ENCODE data around the gene GLO1. TPM values are rescaled to one million over a fixed set of nuclear protein-coding genes. Genes with fewer than 3 reads are reported as not detected.

Gene GLO1
- 249 TPM for polyA plus RNA-seq (2013, experiment 1 of 2)
- 251 TPM for polyA plus RNA-seq (2013, experiment 2 of 2)

- peak within 1 kb of the TSS; percentile 74 for H3K4me2 ChIP-seq (ENCODE audit: insufficient read depth, low read length, poor library complexity, severe bottlenecking)
- DNase-seq (ENCODE audit: low spot score): peak; percentile 94
- H3K9me3 ChIP-seq (replicated peaks in 1 of 2; ENCODE audit: control insufficient read depth in 2 of 2, insufficient read depth in 1 of 2, low read depth in 1 of 2, low read length in 2 of 2): peaks cover 8 to 31% of the 10 kb centered on the region in 2 donors
- no peak within 1 kb of the TSS for H2BK12ac ChIP-seq (ENCODE audit: low read length)
- H3K9ac ChIP-seq (ENCODE audit: low read depth, low read length, poor library complexity): peak within 1 kb of the TSS; percentile 84
- H3K27ac ChIP-seq (replicated peaks; ENCODE audit: low read length): peak within 1 kb of the TSS; percentile 54
- peak within 1 kb of the TSS; percentile 27 for H3K14ac ChIP-seq (ENCODE audit: low read length)
- no peaks in the 10 kb centered on the region for H3K27me3 ChIP-seq (ENCODE audit: control insufficient read depth in 3 of 3, insufficient read depth in 3 of 3, low read depth in 1 of 3, low read length in 3 of 3)
- H3K36me3 ChIP-seq (replicated peaks in 1 of 2; ENCODE audit: control insufficient read depth in 2 of 2, insufficient read depth in 2 of 2, low read length in 2 of 2): peaks cover 5 to 31% of the 10 kb centered on the region in 2 donors
- peaks cover 3% of the 10 kb centered on the region for H3K79me1 ChIP-seq (ENCODE audit: low read depth, low read length)
- H2BK120ac ChIP-seq (ENCODE audit: low read depth, low read length): no peak within 1 kb of the TSS
- H3K18ac ChIP-seq (ENCODE audit: low read length): peak within 1 kb of the TSS; percentile 86
- peaks cover 0 to 2% of the 10 kb centered on the region in 2 donors for H3K4me1 ChIP-seq (ENCODE audit: control insufficient read depth in 2 of 2, insufficient read depth in 1 of 2, low read depth in 1 of 2, low read length in 2 of 2)
- WGBS, 2 donors (ENCODE audit: extremely low coverage in 2 of 2, insufficient read length in 2 of 2, insufficient replicate concordance in 1 of 2): no CpG with 5 or more reads among the region's 53 CpGs
- H2AFZ ChIP-seq (ENCODE audit: low read length): peak within 1 kb of the TSS; percentile 92
- peak within 1 kb of the TSS; percentile 44 for H2AK5ac ChIP-seq (ENCODE audit: low read depth, low read length)
- H4K8ac ChIP-seq (ENCODE audit: low read depth, low read length): no peak within 1 kb of the TSS
- H3K4me3 ChIP-seq (ENCODE audit: low read length in 2 of 2): peak within 1 kb of the TSS; percentile 80 to 94
- no peak within 1 kb of the TSS for H4K91ac ChIP-seq (ENCODE audit: low read depth, low read length, poor library complexity)
- peak within 1 kb of the TSS; percentile 79 for H3K4ac ChIP-seq (ENCODE audit: low read length)
- H3K23ac ChIP-seq (ENCODE audit: low read depth, low read length, poor library complexity): peak within 1 kb of the TSS; percentile 99
- H2BK15ac ChIP-seq (ENCODE audit: low read length): no peak within 1 kb of the TSS
- H2BK5ac ChIP-seq (ENCODE audit: low read length): no peak within 1 kb of the TSS
These were observed at the start of gene GLO1 for GRCh38 chr6:38702558-38703397. Gene GLO1 (minus strand): TSS chr6:38703145. CDS start chr6:38703054, 91 bp downstream.

- Histone ChIP-seq H3K9ac (ENCODE audit: low read depth, low read length, poor library complexity) (no peak overlapping the region), H2AFZ (ENCODE audit: low read length) (no peak overlapping the region), H2BK120ac (ENCODE audit: low read depth, low read length) (no peak overlapping the region), H2BK15ac (ENCODE audit: low read length) (no peak overlapping the region), H2AK5ac (ENCODE audit: low read depth, low read length) (no peak overlapping the region), H2BK12ac (ENCODE audit: low read length) (no peak overlapping the region), H3K27me3 (ENCODE audit: control insufficient read depth in 3 of 3, insufficient read depth in 3 of 3, low read depth in 1 of 3, low read length in 3 of 3) (peaks cover 0 to 2% (median 0%) of the 10 kb centered on the region in 3 experiments), H4K8ac (ENCODE audit: low read depth, low read length) (no peak overlapping the region), H3K4me3 (ENCODE audit: low read length in 2 of 2) (no peak overlapping the region), H3K4me2 (ENCODE audit: insufficient read depth, low read length, poor library complexity, severe bottlenecking) (no peak overlapping the region), H3K4ac (ENCODE audit: low read length) (no peak overlapping the region), H3K14ac (ENCODE audit: low read length) (no peak overlapping the region), H3K79me1 (ENCODE audit: low read depth, low read length) (no peaks in the 10 kb centered on the region), H3K9me3 (replicated peaks in 1 of 2; ENCODE audit: control insufficient read depth in 2 of 2, insufficient read depth in 1 of 2, low read depth in 1 of 2, low read length in 2 of 2) (no peaks in the 10 kb centered on the region), H3K4me1 (ENCODE audit: control insufficient read depth in 2 of 2, insufficient read depth in 1 of 2, low read depth in 1 of 2, low read length in 2 of 2) (no peaks in the 10 kb centered on the region), H2BK5ac (ENCODE audit: low read length) (no peak overlapping the region), H3K23ac (ENCODE audit: low read depth, low read length, poor library complexity) (no peak overlapping the region), H3K18ac (ENCODE audit: low read length) (no peak overlapping the region), H3K36me3 (replicated peaks in 1 of 2; ENCODE audit: control insufficient read depth in 2 of 2, insufficient read depth in 2 of 2, low read length in 2 of 2) (no peaks in the 10 kb centered on the region), H3K27ac (replicated peaks; ENCODE audit: low read length) (no peak overlapping the region), H4K91ac (ENCODE audit: low read depth, low read length, poor library complexity) (no peak overlapping the region)
- no CpG with 5 or more reads among the region's 1 CpG for WGBS, 2 donors (ENCODE audit: extremely low coverage in 2 of 2, insufficient read length in 2 of 2, insufficient replicate concordance in 1 of 2)
- no peak for DNase-seq (ENCODE audit: low spot score)
These were observed 48.1 kb upstream of the GLO1 start for GRCh38 chr6:38750968-38751615.

- no peaks in the 10 kb centered on the region for H3K4me1 ChIP-seq (ENCODE audit: control insufficient read depth in 2 of 2, insufficient read depth in 1 of 2, low read depth in 1 of 2, low read length in 2 of 2)
- WGBS, 2 donors (ENCODE audit: extremely low coverage in 2 of 2, insufficient read length in 2 of 2, insufficient replicate concordance in 1 of 2): no CpG with 5 or more reads among the region's 1 CpG
- no peak overlapping the region for H3K27ac ChIP-seq (replicated peaks; ENCODE audit: low read length)
- H3K14ac ChIP-seq (ENCODE audit: low read length): no peak overlapping the region
- H3K9me3 ChIP-seq (replicated peaks in 1 of 2; ENCODE audit: control insufficient read depth in 2 of 2, insufficient read depth in 1 of 2, low read depth in 1 of 2, low read length in 2 of 2): no peaks in the 10 kb centered on the region
- no peak overlapping the region for H4K8ac ChIP-seq (ENCODE audit: low read depth, low read length)
- H3K27me3 ChIP-seq (ENCODE audit: control insufficient read depth in 3 of 3, insufficient read depth in 3 of 3, low read depth in 1 of 3, low read length in 3 of 3): peaks cover 0 to 7% (median 0%) of the 10 kb centered on the region in 3 experiments
- no peaks in the 10 kb centered on the region for H3K36me3 ChIP-seq (replicated peaks in 1 of 2; ENCODE audit: control insufficient read depth in 2 of 2, insufficient read depth in 2 of 2, low read length in 2 of 2)
- no peak for DNase-seq (ENCODE audit: low spot score)
- H2BK12ac ChIP-seq (ENCODE audit: low read length): no peak overlapping the region
- no peak overlapping the region for H2AK5ac ChIP-seq (ENCODE audit: low read depth, low read length)
- no peak overlapping the region for H4K91ac ChIP-seq (ENCODE audit: low read depth, low read length, poor library complexity)
- no peak overlapping the region for H3K4ac ChIP-seq (ENCODE audit: low read length)
- no peak overlapping the region for H2BK15ac ChIP-seq (ENCODE audit: low read length)
- H2AFZ ChIP-seq (ENCODE audit: low read length): no peak overlapping the region
- no peak overlapping the region for H3K18ac ChIP-seq (ENCODE audit: low read length)
- H2BK120ac ChIP-seq (ENCODE audit: low read depth, low read length): no peak overlapping the region
- H3K23ac ChIP-seq (ENCODE audit: low read depth, low read length, poor library complexity): no peak overlapping the region
- H3K4me3 ChIP-seq (ENCODE audit: low read length in 2 of 2): no peak overlapping the region
- no peak overlapping the region for H2BK5ac ChIP-seq (ENCODE audit: low read length)
- no peak overlapping the region for H3K9ac ChIP-seq (ENCODE audit: low read depth, low read length, poor library complexity)
- no peak overlapping the region for H3K4me2 ChIP-seq (ENCODE audit: insufficient read depth, low read length, poor library complexity, severe bottlenecking)
- no peaks in the 10 kb centered on the region for H3K79me1 ChIP-seq (ENCODE audit: low read depth, low read length)
These were observed 46.5 kb upstream of the GLO1 start for GRCh38 chr6:38749473-38749872.

- Histone ChIP-seq H2BK120ac (ENCODE audit: low read depth, low read length) (no peak overlapping the region), H3K36me3 (replicated peaks in 1 of 2; ENCODE audit: control insufficient read depth in 2 of 2, insufficient read depth in 2 of 2, low read length in 2 of 2) (no peaks in the 10 kb centered on the region), H2BK15ac (ENCODE audit: low read length) (no peak overlapping the region), H4K91ac (ENCODE audit: low read depth, low read length, poor library complexity) (no peak overlapping the region), H3K23ac (ENCODE audit: low read depth, low read length, poor library complexity) (no peak overlapping the region), H3K79me1 (ENCODE audit: low read depth, low read length) (no peaks in the 10 kb centered on the region), H3K27ac (replicated peaks; ENCODE audit: low read length) (no peak overlapping the region), H2AFZ (ENCODE audit: low read length) (no peak overlapping the region), H3K9ac (ENCODE audit: low read depth, low read length, poor library complexity) (no peak overlapping the region), H3K14ac (ENCODE audit: low read length) (no peak overlapping the region), H2BK12ac (ENCODE audit: low read length) (no peak overlapping the region), H3K9me3 (replicated peaks in 1 of 2; ENCODE audit: control insufficient read depth in 2 of 2, insufficient read depth in 1 of 2, low read depth in 1 of 2, low read length in 2 of 2) (peaks cover 0 to 3% of the 10 kb centered on the region in 2 donors), H4K8ac (ENCODE audit: low read depth, low read length) (no peak overlapping the region), H3K18ac (ENCODE audit: low read length) (no peak overlapping the region), H2AK5ac (ENCODE audit: low read depth, low read length) (no peak overlapping the region), H3K4me1 (ENCODE audit: control insufficient read depth in 2 of 2, insufficient read depth in 1 of 2, low read depth in 1 of 2, low read length in 2 of 2) (no peaks in the 10 kb centered on the region), H3K4me2 (ENCODE audit: insufficient read depth, low read length, poor library complexity, severe bottlenecking) (no peak overlapping the region), H3K4ac (ENCODE audit: low read length) (no peak overlapping the region), H2BK5ac (ENCODE audit: low read length) (no peak overlapping the region), H3K27me3 (ENCODE audit: control insufficient read depth in 3 of 3, insufficient read depth in 3 of 3, low read depth in 1 of 3, low read length in 3 of 3) (peaks cover 0 to 3% (median 0%) of the 10 kb centered on the region in 3 experiments), H3K4me3 (ENCODE audit: low read length in 2 of 2) (no peak overlapping the region)
- no CpG with 5 or more reads among the region's 5 CpGs for WGBS, 2 donors (ENCODE audit: extremely low coverage in 2 of 2, insufficient read length in 2 of 2, insufficient replicate concordance in 1 of 2)
- no peak for DNase-seq (ENCODE audit: low spot score)
These were observed 36.6 kb upstream of the GLO1 start for GRCh38 chr6:38739532-38739931.

Measured in neuronal stem cell (in vitro differentiated cells).